ENCODE measurements around the gene MACROD2. TPM values are rescaled to one million over a fixed set of nuclear protein-coding genes. Genes with fewer than 3 reads are reported as not detected.

Gene MACROD2
- total RNA-seq, 1 donor from 2014 or later = 2.5 TPM

DNA sequence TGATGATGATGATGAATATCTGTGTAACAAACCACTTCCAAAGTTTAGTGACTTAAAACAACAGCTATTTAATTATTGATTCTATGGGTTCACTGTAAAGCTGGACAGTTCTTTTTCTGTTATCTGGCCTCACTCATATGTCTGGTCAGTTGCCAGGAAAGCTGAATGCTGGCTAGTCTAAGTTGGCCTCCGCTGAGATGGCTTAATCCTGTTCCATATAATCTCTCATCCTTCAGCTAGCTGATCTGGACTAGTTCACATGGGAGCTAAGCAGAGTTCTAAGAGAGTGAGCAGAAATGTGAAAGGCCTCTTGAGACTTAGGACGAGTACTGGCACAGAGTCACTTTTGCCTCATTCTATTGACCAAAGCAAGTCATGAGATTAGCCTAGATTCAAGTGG is 676.8 kb downstream of the MACROD2 start:
- Mint-ChIP-seq H3K4me3 (ENCODE audit: unreplicated experiment) (no peak overlapping the region), H3K27ac (ENCODE audit: unreplicated experiment) (no peak overlapping the region), H3K9me3 (ENCODE audit: unreplicated experiment) (peaks cover 8% of the 10 kb centered on the region), H3K4me1 (ENCODE audit: unreplicated experiment) (no peaks in the 10 kb centered on the region), H3K36me3 (ENCODE audit: unreplicated experiment) (no peaks in the 10 kb centered on the region), H3K27me3 (ENCODE audit: unreplicated experiment) (no peaks in the 10 kb centered on the region)
- no peak for DNase-seq (ENCODE audit: extremely low spot score, unreplicated experiment)
- TF ChIP-seq, protein P1, sequence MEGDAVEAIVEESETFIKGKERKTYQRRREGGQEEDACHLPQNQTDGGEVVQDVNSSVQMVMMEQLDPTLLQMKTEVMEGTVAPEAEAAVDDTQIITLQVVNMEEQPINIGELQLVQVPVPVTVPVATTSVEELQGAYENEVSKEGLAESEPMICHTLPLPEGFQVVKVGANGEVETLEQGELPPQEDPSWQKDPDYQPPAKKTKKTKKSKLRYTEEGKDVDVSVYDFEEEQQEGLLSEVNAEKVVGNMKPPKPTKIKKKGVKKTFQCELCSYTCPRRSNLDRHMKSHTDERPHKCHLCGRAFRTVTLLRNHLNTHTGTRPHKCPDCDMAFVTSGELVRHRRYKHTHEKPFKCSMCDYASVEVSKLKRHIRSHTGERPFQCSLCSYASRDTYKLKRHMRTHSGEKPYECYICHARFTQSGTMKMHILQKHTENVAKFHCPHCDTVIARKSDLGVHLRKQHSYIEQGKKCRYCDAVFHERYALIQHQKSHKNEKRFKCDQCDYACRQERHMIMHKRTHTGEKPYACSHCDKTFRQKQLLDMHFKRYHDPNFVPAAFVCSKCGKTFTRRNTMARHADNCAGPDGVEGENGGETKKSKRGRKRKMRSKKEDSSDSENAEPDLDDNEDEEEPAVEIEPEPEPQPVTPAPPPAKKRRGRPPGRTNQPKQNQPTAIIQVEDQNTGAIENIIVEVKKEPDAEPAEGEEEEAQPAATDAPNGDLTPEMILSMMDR (IDR thresholded peaks at IDR 0.05) = no peak

DNA sequence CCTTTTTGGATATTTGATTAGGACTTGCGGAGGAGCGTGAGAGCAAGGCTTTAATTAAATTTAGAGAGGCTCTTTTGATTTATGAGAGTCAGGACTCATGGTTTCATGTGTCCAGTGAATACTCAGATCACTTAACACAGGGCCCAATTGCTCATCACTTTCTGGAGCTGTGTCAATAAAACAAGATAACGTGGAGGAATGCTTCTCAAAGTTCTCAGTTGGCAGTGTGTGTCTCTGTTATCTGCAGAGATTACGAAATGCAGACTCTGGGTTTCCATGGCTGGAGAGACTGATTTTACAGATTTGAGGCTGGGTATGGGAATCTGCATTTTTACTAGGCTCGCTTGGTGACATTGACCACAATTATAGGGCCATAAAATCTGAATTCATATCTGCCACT is 677.8 kb downstream of the MACROD2 start:
- TF ChIP-seq, protein P1 (IDR thresholded peaks at IDR 0.05) = no peak
- peaks cover 8% of the 10 kb centered on the region for H3K9me3 Mint-ChIP-seq (ENCODE audit: unreplicated experiment)
- no peaks in the 10 kb centered on the region for H3K36me3 Mint-ChIP-seq (ENCODE audit: unreplicated experiment)
- no peak overlapping the region for H3K4me3 Mint-ChIP-seq (ENCODE audit: unreplicated experiment)
- no peak for DNase-seq (ENCODE audit: extremely low spot score, unreplicated experiment)
- H3K27me3 Mint-ChIP-seq (ENCODE audit: unreplicated experiment) = no peaks in the 10 kb centered on the region
- no peaks in the 10 kb centered on the region for H3K4me1 Mint-ChIP-seq (ENCODE audit: unreplicated experiment)
- no peak overlapping the region for H3K27ac Mint-ChIP-seq (ENCODE audit: unreplicated experiment)

DNA sequence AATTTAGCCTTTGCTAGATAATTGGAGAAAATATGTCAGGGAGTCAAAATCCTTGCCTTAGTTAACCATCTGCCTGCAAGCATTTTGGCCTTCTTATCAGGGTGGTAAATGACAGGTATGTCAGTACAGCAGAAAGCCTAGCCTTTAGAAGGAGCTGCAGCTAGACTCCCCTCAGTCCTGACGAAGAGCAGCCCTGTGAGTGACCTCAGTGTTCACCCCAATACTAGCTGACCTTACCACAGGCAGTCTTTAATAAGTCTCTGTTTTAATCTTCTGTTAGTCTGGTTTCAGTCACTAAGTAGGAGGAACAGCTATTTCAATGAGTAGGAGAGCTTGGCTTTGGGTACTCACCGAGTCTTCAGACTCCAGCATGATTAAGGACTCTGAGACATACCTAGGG is 682.1 kb downstream of the MACROD2 start:
- peaks cover 3% of the 10 kb centered on the region for H3K27me3 Mint-ChIP-seq (ENCODE audit: unreplicated experiment)
- TF ChIP-seq, protein P1 (IDR thresholded peaks at IDR 0.05) = no peak
- H3K4me1 Mint-ChIP-seq (ENCODE audit: unreplicated experiment) = no peaks in the 10 kb centered on the region
- no peak overlapping the region for H3K27ac Mint-ChIP-seq (ENCODE audit: unreplicated experiment)
- no peaks in the 10 kb centered on the region for H3K36me3 Mint-ChIP-seq (ENCODE audit: unreplicated experiment)
- H3K9me3 Mint-ChIP-seq (ENCODE audit: unreplicated experiment) = peaks cover 12% of the 10 kb centered on the region
- H3K4me3 Mint-ChIP-seq (ENCODE audit: unreplicated experiment) = no peak overlapping the region
- no peak for DNase-seq (ENCODE audit: extremely low spot score, unreplicated experiment)

DNA sequence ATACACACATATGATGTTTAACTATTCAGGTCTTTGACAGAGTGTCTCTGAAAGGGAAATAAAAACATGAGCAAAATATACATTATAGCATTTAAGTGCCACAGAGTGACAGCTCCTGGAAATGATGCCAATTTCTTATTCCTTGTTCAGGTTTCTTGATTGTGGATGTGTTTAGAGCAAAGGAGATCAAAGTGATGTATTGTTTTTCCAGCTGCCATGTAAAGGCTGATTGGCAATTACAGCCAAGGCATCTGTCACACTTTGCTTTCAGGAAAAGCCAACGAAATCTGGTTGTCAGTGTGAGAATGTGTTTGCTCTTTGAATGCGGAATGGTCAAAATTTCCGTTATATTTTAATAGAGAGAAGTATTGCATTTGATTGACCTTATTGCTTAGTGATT is 689.9 kb downstream of the MACROD2 start:
- TF ChIP-seq, protein P1 (IDR thresholded peaks at IDR 0.05) = no peak
- Mint-ChIP-seq H3K4me1 (ENCODE audit: unreplicated experiment) (no peaks in the 10 kb centered on the region), H3K36me3 (ENCODE audit: unreplicated experiment) (no peaks in the 10 kb centered on the region), H3K4me3 (ENCODE audit: unreplicated experiment) (no peak overlapping the region), H3K27ac (ENCODE audit: unreplicated experiment) (no peak overlapping the region), H3K27me3 (ENCODE audit: unreplicated experiment) (peaks cover 3% of the 10 kb centered on the region), H3K9me3 (ENCODE audit: unreplicated experiment) (no peaks in the 10 kb centered on the region)
- no peak for DNase-seq (ENCODE audit: extremely low spot score, unreplicated experiment)

DNA sequence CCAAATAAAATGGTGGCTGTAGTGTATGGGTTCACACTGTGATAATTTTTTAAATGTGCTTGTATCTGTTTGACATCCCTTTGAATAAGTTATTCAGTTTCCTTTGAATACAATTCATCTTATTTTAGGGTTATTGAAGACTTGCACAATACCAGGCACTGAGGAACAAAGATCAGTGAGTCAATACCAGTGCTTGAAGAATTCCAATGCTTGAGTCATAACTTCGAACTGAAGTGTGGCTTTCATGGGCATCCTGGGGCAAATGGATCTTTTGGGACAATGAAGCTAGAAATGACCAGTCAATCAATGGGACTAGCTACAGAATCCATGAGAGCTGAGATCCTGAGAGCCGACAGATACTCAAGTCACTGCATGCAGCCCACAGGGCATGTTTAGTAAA is 692.0 kb downstream of the MACROD2 start:
- Mint-ChIP-seq H3K9me3 (ENCODE audit: unreplicated experiment) (no peaks in the 10 kb centered on the region), H3K27me3 (ENCODE audit: unreplicated experiment) (peaks cover 3% of the 10 kb centered on the region), H3K4me1 (ENCODE audit: unreplicated experiment) (no peaks in the 10 kb centered on the region), H3K4me3 (ENCODE audit: unreplicated experiment) (no peak overlapping the region), H3K36me3 (ENCODE audit: unreplicated experiment) (no peaks in the 10 kb centered on the region), H3K27ac (ENCODE audit: unreplicated experiment) (no peak overlapping the region)
- TF ChIP-seq, protein P1 (IDR thresholded peaks at IDR 0.05) = no peak
- DNase-seq (ENCODE audit: extremely low spot score, unreplicated experiment) = no peak

Data from osteocyte (in vitro differentiated cells).